Liver (tissue), 3 donors: ENCODE measurements around the gene MVP.

Source experiments
- ATF3 ChIP-seq: IDR thresholded peaks from 2 replicates; pipeline ENCODE4 v1.6.1; 2016; ENCODE audit warnings: antibody characterized with exemption
- CTCF ChIP-seq: fragments of 150-350 bp; IDR thresholded peaks from 2 replicates; pipeline ENCODE4 v1.5.1; 2017; ENCODE audit warnings: improper control_type of control experiment, low read depth, low read length; ENCODE audit not compliant: missing input control
- FOXA1 ChIP-seq: IDR thresholded peaks from 2 replicates; pipeline ENCODE4 v1.6.1; 2016; ENCODE audit warnings: antibody characterized with exemption
- GABPA ChIP-seq, 2 donors: IDR thresholded peaks in 1 of 2; conservative IDR thresholded peaks in 1 of 2; 2 replicates each; pipeline ENCODE4 v1.6.1; 2016; ENCODE audit warnings: antibody characterized with exemption in 2 of 2, mild to moderate bottlenecking in 1 of 2, moderate library complexity in 1 of 2
- MAX ChIP-seq: IDR thresholded peaks from 2 replicates; pipeline ENCODE4 v1.6.1; 2016; ENCODE audit warnings: antibody characterized with exemption
- NR2F2 ChIP-seq: IDR thresholded peaks from 2 replicates; pipeline ENCODE4 v1.6.1; 2016; ENCODE audit warnings: antibody characterized with exemption
- RAD21 ChIP-seq, 2 donors: IDR thresholded peaks; 2 replicates each; pipeline ENCODE4 v1.6.1; 2016; ENCODE audit warnings: antibody characterized with exemption in 2 of 2, mild to moderate bottlenecking in 2 of 2
- REST ChIP-seq: IDR thresholded peaks from 2 replicates; pipeline ENCODE4 v1.6.1; 2016; ENCODE audit warnings: antibody characterized with exemption, mild to moderate bottlenecking
- RXRA ChIP-seq, 2 donors: IDR thresholded peaks; 2 replicates each; pipeline ENCODE4 v1.6.1; 2017 to 2018; ENCODE audit warnings: antibody characterized with exemption in 2 of 2, mild to moderate bottlenecking in 1 of 2
- TAF1 ChIP-seq: conservative IDR thresholded peaks from 2 replicates; pipeline ENCODE4 v1.6.1; 2016; ENCODE audit warnings: antibody characterized with exemption, mild to moderate bottlenecking
- YY1 ChIP-seq: IDR thresholded peaks from 2 replicates; pipeline ENCODE4 v1.6.1; 2016; ENCODE audit warnings: antibody characterized with exemption, mild to moderate bottlenecking
- ZBTB33 ChIP-seq: IDR thresholded peaks from 2 replicates; pipeline ENCODE4 v1.6.1; 2016; ENCODE audit warnings: antibody characterized with exemption
- donor health status: healthy.
- donor health status: healthy.

GRCh38 chr16:29813644-29814562 is 6.4 kb upstream of the MVP start:
- TF ChIP-seq CTCF, result no peak
- no peak for TF ChIP-seq YY1
- no peak for TF ChIP-seq REST
- TF ChIP-seq TAF1, result no peak
- no peak for TF ChIP-seq ATF3
- TF ChIP-seq RAD21 (IDR thresholded peaks at IDR 0.05), result no peak
- no peak for TF ChIP-seq FOXA1
- no peak for TF ChIP-seq ZBTB33
- no peak for TF ChIP-seq MAX
- no peak for TF ChIP-seq RXRA (IDR thresholded peaks at IDR 0.05)
- no peak for TF ChIP-seq NR2F2
- no peak for TF ChIP-seq GABPA (IDR thresholded peaks at IDR 0.05 in 1 of 2, conservative IDR thresholded peaks at IDR 0.05 in 1 of 2)
